ENCODE measurements around the gene IFFO2. TPM values are rescaled to one million over a fixed set of nuclear protein-coding genes. Genes with fewer than 3 reads are reported as not detected.

The IFFO2 gene
- total RNA-seq, 1 experiment from 2014 or later: 15.6 TPM

- DNase-seq (ENCODE audit: low read depth, low spot score) (no peak), ATAC-seq (no peak)
- H3K4me3 ChIP-seq (replicated peaks in 1 of 2; ENCODE audit: low read depth in 1 of 2, low read length in 2 of 2): no peak overlapping the region
- H3K4me2 ChIP-seq (ENCODE audit: low read length): no peak overlapping the region
- no peaks in the 10 kb centered on the region for H3K36me3 ChIP-seq (ENCODE audit: control insufficient read depth in 1 of 2, insufficient read depth in 2 of 2, low read length in 2 of 2)
- TF ChIP-seq RAD21 (IDR thresholded peaks at IDR 0.05; ENCODE audit: low read depth) (no peak), POLR2AphosphoS5 (IDR thresholded peaks at IDR 0.05; ENCODE audit: low read depth, low read length) (no peak), ELF1 (IDR thresholded peaks at IDR 0.05; ENCODE audit: borderline replicate concordance, low read depth) (no peak), ATF3 (IDR thresholded peaks at IDR 0.05) (no peak), FOSL1 (IDR thresholded peaks at IDR 0.05; ENCODE audit: low read depth) (no peak), SIN3A (IDR thresholded peaks at IDR 0.05; ENCODE audit: low read depth) (no peak), ZBTB33 (IDR thresholded peaks at IDR 0.05; ENCODE audit: extremely low read depth, insufficient replicate concordance, low read length) (no peak), REST (IDR thresholded peaks at IDR 0.05; ENCODE audit: low read depth) (no peak), ZNF274 (IDR thresholded peaks at IDR 0.05; ENCODE audit: low read depth, low read length) (no peak), MAX (IDR thresholded peaks at IDR 0.05) (no peak), YY1 (IDR thresholded peaks at IDR 0.05; ENCODE audit: extremely low read depth, insufficient replicate concordance, low read depth, low read length) (no peak), POLR2A (IDR thresholded peaks at IDR 0.05; ENCODE audit: borderline replicate concordance, extremely low read depth, insufficient read depth, insufficient read length) (no peak), SRF (IDR thresholded peaks at IDR 0.05; ENCODE audit: low read depth) (no peak)
- peaks cover 4% of the 10 kb centered on the region; the same call in 1 of the 2 replicates for H4K20me1 ChIP-seq (ENCODE audit: insufficient read depth)
- ChIA-PET RAD21 (ENCODE audit: low non-redundant PET in 1 of 2, low total read pairs in 2 of 2, uncharacterized antibody in 2 of 2, unreplicated experiment in 2 of 2) (no interaction called here), CTCF (no interaction called here), POLR2A (interaction anchor here (3.2 kb wide), 1 partner anchor 13 kb away, joined by 13 read pairs; no protein-coding TSS in a partner anchor)
- no peak overlapping the region for H2AFZ ChIP-seq (ENCODE audit: low read depth, low read length, poor library complexity, severe bottlenecking)
- intact Hi-C loops (cut with micrococcal nuclease): no loop called here
- peaks cover 18 to 54% of the 10 kb centered on the region in 2 experiments; a peak in 3 of 4 replicates for H3K4me1 ChIP-seq (ENCODE audit: control insufficient read depth in 1 of 2, insufficient read depth in 2 of 2, low read length in 2 of 2)
- H3K9me3 ChIP-seq (ENCODE audit: control insufficient read depth in 1 of 2, insufficient read depth in 1 of 2, low read depth in 1 of 2, low read length in 2 of 2): no peaks in the 10 kb centered on the region
- no peaks in the 10 kb centered on the region for H3K9me2 ChIP-seq (ENCODE audit: insufficient read depth)
- no TSS peak for BruUV-seq (replicated peaks)
- H3K79me2 ChIP-seq (ENCODE audit: insufficient read depth, low read length): peaks cover 93% of the 10 kb centered on the region
- H3K27me3 ChIP-seq (ENCODE audit: insufficient read depth, low read length): no peaks in the 10 kb centered on the region
- H3K9ac ChIP-seq (ENCODE audit: low read length): no peak overlapping the region
- no peak overlapping the region for H3K27ac ChIP-seq (ENCODE audit: low read depth, low read length)
These were observed 16.8 kb downstream of the IFFO2 start for GRCh38 chr1:18939398-18940302.
